Upper lobe of left lung (tissue), 6 donors: ENCODE results near the gene SLN. TPM values are rescaled to one million over a fixed set of nuclear protein-coding genes. Genes with fewer than 3 reads are reported as not detected.

ENCODE experiments used
- ATAC-seq, 2 donors: fragments of 200-7000 bp; cut with Tn5 transposase; one replicate each; pipeline ENCODE4 v1.9.1; 2022; ENCODE audit warnings: mild to moderate bottlenecking in 2 of 2, moderate library complexity in 2 of 2; ENCODE audit not compliant: low FRiP score in 2 of 2
- DNase-seq, 2 donors: peaks; one replicate each; pipeline ENCODE4 v3.0.0-alpha.2; 2019 to 2020
- H3K27ac ChIP-seq, 4 donors: fragments of 200-600 bp; sonication (generic); one replicate each; pipeline ENCODE4 v1.5.1; 2016 to 2019
- H3K27me3 ChIP-seq, 4 donors: fragments of 200-600 bp; sonication (generic); one replicate each; pipeline ENCODE4 v1.5.1; 2017 to 2019
- H3K36me3 ChIP-seq, 4 donors: fragments of 200-600 bp; sonication (generic); one replicate each; pipeline ENCODE4 v1.5.1; 2016 to 2019
- H3K4me1 ChIP-seq, 4 donors: fragments of 200-600 bp; sonication (generic); one replicate each; pipeline ENCODE4 v1.5.1; 2018 to 2019
- H3K4me3 ChIP-seq, 4 donors: fragments of 200-600 bp; sonication (generic); one replicate each; pipeline ENCODE4 v1.5.1; 2017 to 2019; ENCODE audit warnings: mild to moderate bottlenecking in 2 of 4, moderate library complexity in 1 of 4
- H3K9me3 ChIP-seq, 4 donors: fragments of 200-600 bp; sonication (generic); one replicate each; pipeline ENCODE4 v1.5.1; 2018 to 2019
- CTCF ChIP-seq, 6 experiments: fragments of 450-650 bp in 4 of 6; fragments of 200-600 bp in 2 of 6; sonication (generic) in 2 of 6; IDR thresholded peaks; one replicate each; pipeline ENCODE4 v1.5.1; 2016 to 2019; ENCODE audit warnings: antibody characterized with exemption in 6 of 6
- EP300 ChIP-seq, 4 donors: sonication (generic); formaldehyde crosslinking; IDR thresholded peaks; one replicate each; pipeline ENCODE4 v1.5.1; 2017; ENCODE audit warnings: antibody characterized with exemption in 4 of 4, control low read depth in 2 of 4
- POLR2A ChIP-seq, 4 donors: fragments of 450-650 bp; IDR thresholded peaks; one replicate each; pipeline ENCODE4 v1.5.1; 2016 to 2017; ENCODE audit warnings: antibody characterized with exemption in 4 of 4, mild to moderate bottlenecking in 2 of 4
- POLR2AphosphoS5 ChIP-seq, 2 donors: sonication (generic); formaldehyde crosslinking; IDR thresholded peaks; one replicate each; pipeline ENCODE4 v1.5.1; 2017; ENCODE audit warnings: antibody characterized with exemption in 2 of 2
- WGBS, 2 donors: methylation state at CpG; one replicate each; pipeline ENCODE4 v1.1.5; 2017 to 2018; 5-methylcytosine and 5-hydroxymethylcytosine counted together
- total RNA-seq, 6 donors: library from RNA; depleted of rRNA in 4 of 6; stranded (reverse); fragments of >200 nt in 4 of 6; gene quantifications; one replicate each; pipeline versions ENCODE4 v1.1.0 to v1.2.1, GENCODE V29; 2016 to 2021
- donor health status: DM: no; HTN: no; CAD: no; lungs with moderate emphysema.
- donor health status: DM: no; HTN: yes; CAD: no; lungs with severe emphysema.

SLN gene
- total RNA-seq, 6 donors from 2014 or later = 0.97 to 1.6 TPM; not detected in 4

- H3K4me3 ChIP-seq = no peak overlapping the region
- no peaks in the 10 kb centered on the region for H3K27me3 ChIP-seq
- H3K36me3 ChIP-seq = no peaks in the 10 kb centered on the region
- no peak for DNase-seq
- WGBS, 2 donors = 89 to 92% methylated on average over 2 of the region's 2 CpGs
- H3K9me3 ChIP-seq = no peaks in the 10 kb centered on the region
- TF ChIP-seq CTCF (IDR thresholded peaks at IDR 0.05) = no peak
- TF ChIP-seq EP300 (IDR thresholded peaks at IDR 0.05) = no peak
- TF ChIP-seq POLR2AphosphoS5 (IDR thresholded peaks at IDR 0.05) = no peak
- no peak for TF ChIP-seq POLR2A (IDR thresholded peaks at IDR 0.05)
- ATAC-seq = peak in 1 of 2 donors; percentile 89
- H3K4me1 ChIP-seq = no peaks in the 10 kb centered on the region
- no peak overlapping the region for H3K27ac ChIP-seq
These were observed 6.8 kb downstream of the SLN start for GRCh38 chr11:107705027-107705426.

GRCh38 chr11:107704451-107704850 is 7.4 kb downstream of the SLN start:
- ATAC-seq (peak in 1 of 2 donors; percentile 22), DNase-seq (no peak)
- Histone ChIP-seq H3K27me3 (no peaks in the 10 kb centered on the region), H3K27ac (no peak overlapping the region), H3K36me3 (no peaks in the 10 kb centered on the region), H3K9me3 (no peaks in the 10 kb centered on the region), H3K4me1 (no peaks in the 10 kb centered on the region), H3K4me3 (no peak overlapping the region)
- WGBS, 2 donors = 84 to 85% methylated on average over 3 of the region's 3 CpGs
- TF ChIP-seq POLR2A (IDR thresholded peaks at IDR 0.05) (no peak), CTCF (IDR thresholded peaks at IDR 0.05) (no peak), EP300 (IDR thresholded peaks at IDR 0.05) (no peak), POLR2AphosphoS5 (IDR thresholded peaks at IDR 0.05) (no peak)

- Histone ChIP-seq H3K9me3 (no peaks in the 10 kb centered on the region), H3K4me3 (no peak overlapping the region), H3K4me1 (no peaks in the 10 kb centered on the region), H3K36me3 (no peaks in the 10 kb centered on the region), H3K27ac (no peak overlapping the region), H3K27me3 (no peaks in the 10 kb centered on the region)
- TF ChIP-seq POLR2A (IDR thresholded peaks at IDR 0.05) (no peak), CTCF (IDR thresholded peaks at IDR 0.05) (no peak), POLR2AphosphoS5 (IDR thresholded peaks at IDR 0.05) (no peak), EP300 (IDR thresholded peaks at IDR 0.05) (no peak)
- DNase-seq = no peak
- ATAC-seq = no peak
- 62 to 76% methylated on average over 2 of the region's 2 CpGs for WGBS, 2 donors
These were observed 9.1 kb downstream of the SLN start for GRCh38 chr11:107702723-107703122.

DNA sequence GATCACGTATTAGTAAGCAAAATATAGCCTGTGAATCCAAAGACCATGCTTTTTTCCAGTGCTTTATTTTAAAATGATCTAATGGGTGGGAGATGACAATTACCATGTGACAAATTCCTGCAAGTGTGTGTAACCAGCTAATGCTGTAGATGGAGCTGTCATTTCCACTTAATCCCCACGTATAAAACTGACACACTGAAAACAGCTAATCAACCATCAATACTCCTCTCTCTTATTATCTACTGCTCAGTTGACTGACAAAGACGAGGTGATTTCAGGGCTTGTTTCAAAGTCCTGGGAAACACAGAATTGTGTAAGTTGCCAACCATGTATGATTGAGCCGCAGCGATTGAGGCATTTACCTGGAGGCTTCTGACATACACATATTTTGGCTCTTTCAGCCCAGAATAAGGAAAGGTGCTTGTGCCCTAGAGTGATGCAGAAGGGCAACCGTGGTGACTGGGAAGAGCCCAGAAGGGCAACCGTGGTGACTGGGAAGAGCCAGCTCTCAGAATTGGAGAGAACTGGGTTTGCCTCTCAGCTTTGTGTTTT is 9.7 kb downstream of the SLN start:
- no peak for DNase-seq
- H3K9me3 ChIP-seq = no peaks in the 10 kb centered on the region

More for the DNA sequence above, 9.7 kb downstream of the SLN start:
- Histone ChIP-seq H3K36me3 (no peaks in the 10 kb centered on the region), H3K4me3 (no peak overlapping the region), H3K27me3 (no peaks in the 10 kb centered on the region), H3K27ac (no peak overlapping the region), H3K4me1 (no peaks in the 10 kb centered on the region)
- WGBS, 2 donors = 82% methylated on average over 7 of the region's 7 CpGs
- no peak for TF ChIP-seq CTCF (IDR thresholded peaks at IDR 0.05)
- no peak for TF ChIP-seq POLR2AphosphoS5 (IDR thresholded peaks at IDR 0.05)
- no peak for ATAC-seq
